Vagina (tissue), 2 donors: ENCODE data around the gene PGLYRP3. TPM values are rescaled to one million over a fixed set of nuclear protein-coding genes. Genes with fewer than 3 reads are reported as not detected.

ENCODE experiments used
- DNase-seq, 2 donors: peaks; one replicate each; pipeline ENCODE4 v3.0.0-alpha.2; 2017; ENCODE audit errors: extremely low spot score in 2 of 2
- H3K27ac ChIP-seq: fragments of 200-600 bp; sonication (generic); one replicate; pipeline ENCODE4 v1.5.1; 2019
- H3K27me3 ChIP-seq: fragments of 200-600 bp; sonication (generic); one replicate; pipeline ENCODE4 v1.5.1; 2019
- H3K36me3 ChIP-seq, 2 donors: fragments of 200-600 bp; sonication (generic); one replicate each; pipeline ENCODE4 v1.5.1; 2017 to 2019
- H3K4me1 ChIP-seq: fragments of 200-600 bp; sonication (generic); one replicate; pipeline ENCODE4 v1.5.1; 2019
- H3K4me3 ChIP-seq, 2 donors: fragments of 200-600 bp; sonication (generic); 1 replicate in 1 of 2; 2 replicates in 1 of 2; pipeline ENCODE4 v1.5.1; 2016 to 2019
- H3K9me3 ChIP-seq: fragments of 200-600 bp; sonication (generic); one replicate; pipeline ENCODE4 v1.5.1; 2019
- POLR2A ChIP-seq, 2 donors: fragments of 450-650 bp; IDR thresholded peaks; one replicate each; pipeline ENCODE4 v1.6.1; 2017; ENCODE audit warnings: antibody characterized with exemption in 2 of 2, mild to moderate bottlenecking in 2 of 2, moderate library complexity in 2 of 2
- POLR2AphosphoS5 ChIP-seq, 2 donors: sonication (generic); formaldehyde crosslinking; IDR thresholded peaks; one replicate each; pipeline ENCODE4 v1.9.0; 2017; ENCODE audit warnings: antibody characterized with exemption in 2 of 2, mild to moderate bottlenecking in 2 of 2, low read depth in 1 of 2; ENCODE audit not compliant: insufficient read depth in 1 of 2
- intact Hi-C: fragments of 100-400 bp; cut with DNase I; formaldehyde crosslinking; loops from one replicate; pipeline ENCODE4 v1.15.1; 2023
- total RNA-seq: library from RNA; depleted of rRNA; stranded (reverse); fragments of >200 nt; gene quantifications from one replicate; pipeline ENCODE4 v1.2.3, GENCODE V29; 2016
- TF ChIP-seq, protein P1 (sequence below), 3 experiments: fragments of 450-650 bp in 2 of 3; fragments of 200-600 bp in 1 of 3; sonication (generic) in 1 of 3; IDR thresholded peaks; one replicate each; pipeline ENCODE4 v1.5.1; 2017 to 2019; ENCODE audit warnings: antibody characterized with exemption in 3 of 3, mild to moderate bottlenecking in 2 of 3, moderate library complexity in 2 of 3

Gene PGLYRP3
- total RNA-seq, 1 donor from 2014 or later, result 28.7 TPM

DNA sequence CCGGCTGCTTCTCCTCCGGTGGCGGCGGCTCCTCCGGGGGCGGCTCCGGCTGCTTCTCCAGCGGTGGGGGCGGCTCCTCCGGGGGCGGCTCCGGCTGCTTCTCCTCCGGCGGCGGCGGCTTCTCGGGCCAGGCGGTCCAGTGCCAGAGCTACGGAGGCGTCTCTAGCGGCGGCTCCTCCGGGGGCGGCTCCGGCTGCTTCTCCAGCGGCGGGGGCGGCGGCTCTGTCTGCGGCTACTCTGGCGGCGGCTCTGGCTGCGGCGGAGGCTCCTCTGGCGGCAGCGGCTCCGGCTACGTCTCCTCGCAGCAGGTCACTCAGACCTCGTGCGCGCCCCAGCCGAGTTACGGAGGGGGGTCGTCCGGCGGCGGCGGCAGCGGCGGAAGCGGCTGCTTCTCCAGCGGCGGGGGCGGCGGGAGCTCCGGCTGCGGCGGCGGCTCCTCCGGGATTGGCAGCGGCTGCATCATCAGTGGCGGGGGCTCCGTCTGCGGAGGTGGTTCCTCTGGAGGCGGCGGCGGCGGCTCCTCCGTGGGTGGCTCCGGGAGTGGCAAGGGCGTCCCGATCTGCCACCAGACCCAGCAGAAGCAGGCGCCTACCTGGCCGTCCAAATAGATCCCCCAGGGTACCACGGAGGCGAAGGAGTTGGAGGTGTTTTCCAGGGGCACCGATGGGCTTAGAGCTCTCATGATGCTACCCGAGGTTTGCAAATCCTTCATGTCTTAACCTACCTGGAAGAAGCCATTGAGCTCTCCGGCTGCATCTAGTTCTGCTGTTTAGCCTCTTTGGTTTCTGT, 51.3 kb downstream of the PGLYRP3 start:
- Histone ChIP-seq H3K9me3 (no peaks in the 10 kb centered on the region), H3K4me3 (peak overlapping the region; percentile 47 to 48), H3K27me3 (no peaks in the 10 kb centered on the region), H3K36me3 (no peaks in the 10 kb centered on the region), H3K4me1 (peaks cover 16% of the 10 kb centered on the region), H3K27ac (no peak overlapping the region)
- no peak for TF ChIP-seq POLR2A (IDR thresholded peaks at IDR 0.05)
- TF ChIP-seq POLR2AphosphoS5 (IDR thresholded peaks at IDR 0.05; ENCODE audit: insufficient read depth in 1 of 2, low read depth in 1 of 2), result no peak
- TF ChIP-seq, protein P1, sequence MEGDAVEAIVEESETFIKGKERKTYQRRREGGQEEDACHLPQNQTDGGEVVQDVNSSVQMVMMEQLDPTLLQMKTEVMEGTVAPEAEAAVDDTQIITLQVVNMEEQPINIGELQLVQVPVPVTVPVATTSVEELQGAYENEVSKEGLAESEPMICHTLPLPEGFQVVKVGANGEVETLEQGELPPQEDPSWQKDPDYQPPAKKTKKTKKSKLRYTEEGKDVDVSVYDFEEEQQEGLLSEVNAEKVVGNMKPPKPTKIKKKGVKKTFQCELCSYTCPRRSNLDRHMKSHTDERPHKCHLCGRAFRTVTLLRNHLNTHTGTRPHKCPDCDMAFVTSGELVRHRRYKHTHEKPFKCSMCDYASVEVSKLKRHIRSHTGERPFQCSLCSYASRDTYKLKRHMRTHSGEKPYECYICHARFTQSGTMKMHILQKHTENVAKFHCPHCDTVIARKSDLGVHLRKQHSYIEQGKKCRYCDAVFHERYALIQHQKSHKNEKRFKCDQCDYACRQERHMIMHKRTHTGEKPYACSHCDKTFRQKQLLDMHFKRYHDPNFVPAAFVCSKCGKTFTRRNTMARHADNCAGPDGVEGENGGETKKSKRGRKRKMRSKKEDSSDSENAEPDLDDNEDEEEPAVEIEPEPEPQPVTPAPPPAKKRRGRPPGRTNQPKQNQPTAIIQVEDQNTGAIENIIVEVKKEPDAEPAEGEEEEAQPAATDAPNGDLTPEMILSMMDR (IDR thresholded peaks at IDR 0.05), result no peak
- no peak for DNase-seq
- intact Hi-C loops, result no loop called here

- no peak for DNase-seq
- Histone ChIP-seq H3K27me3 (no peaks in the 10 kb centered on the region), H3K4me1 (peaks cover 16% of the 10 kb centered on the region), H3K36me3 (no peaks in the 10 kb centered on the region), H3K4me3 (peak overlapping the region; percentile 47 to 48), H3K27ac (no peak overlapping the region), H3K9me3 (no peaks in the 10 kb centered on the region)
- intact Hi-C loops, result no loop called here
- TF ChIP-seq POLR2AphosphoS5 (IDR thresholded peaks at IDR 0.05; ENCODE audit: insufficient read depth in 1 of 2, low read depth in 1 of 2), result no peak
- TF ChIP-seq POLR2A (IDR thresholded peaks at IDR 0.05), result no peak
- TF ChIP-seq, protein P1 (IDR thresholded peaks at IDR 0.05), result no peak
These were observed 52.0 kb downstream of the PGLYRP3 start for GRCh38 chr1:153260585-153261280.

GRCh38 chr1:153259387-153259786, 53.4 kb downstream of the PGLYRP3 start, which contains the start of gene LORICRIN:
LORICRIN (plus strand) TSS chr1:153259687; CDS start chr1:153260950, 1,263 bp downstream.
- DNase-seq, result no peak
- no peak within 1 kb of the TSS for H3K4me3 ChIP-seq
- TF ChIP-seq POLR2A (IDR thresholded peaks at IDR 0.05) (no peak), POLR2AphosphoS5 (IDR thresholded peaks at IDR 0.05; ENCODE audit: insufficient read depth in 1 of 2, low read depth in 1 of 2) (no peak)
- TF ChIP-seq, protein P1 (IDR thresholded peaks at IDR 0.05), result no peak
- H3K27me3 ChIP-seq, result no peaks in the 10 kb centered on the region
- H3K9me3 ChIP-seq, result no peaks in the 10 kb centered on the region
- no peak within 1 kb of the TSS for H3K27ac ChIP-seq
- H3K36me3 ChIP-seq, result no peaks in the 10 kb centered on the region
- intact Hi-C loops, result no loop called here
- H3K4me1 ChIP-seq, result peaks cover 16% of the 10 kb centered on the region

DNA sequence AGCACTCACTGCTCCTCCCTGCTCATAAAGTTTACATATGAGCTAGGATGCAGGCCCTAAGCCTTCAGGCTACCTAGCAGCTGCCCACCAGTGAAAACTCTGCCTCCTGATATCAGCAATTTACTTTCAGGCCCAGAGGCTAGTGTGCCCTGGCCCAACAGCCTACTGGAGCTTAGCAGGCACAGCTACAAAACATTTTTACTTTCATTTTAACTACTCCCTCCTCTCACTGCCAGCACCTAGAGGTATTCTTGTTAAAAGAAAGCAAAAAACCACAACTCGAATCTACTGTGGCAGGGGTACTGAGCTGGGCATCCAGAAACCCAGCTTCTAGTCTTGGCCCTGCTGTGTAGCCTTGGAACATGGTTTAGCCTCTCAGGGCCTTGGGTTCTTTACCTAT, 59.1 kb downstream of the PGLYRP3 start:
- Histone ChIP-seq H3K27ac (no peak overlapping the region), H3K4me3 (no peak overlapping the region), H3K4me1 (no peaks in the 10 kb centered on the region), H3K9me3 (no peaks in the 10 kb centered on the region), H3K36me3 (no peaks in the 10 kb centered on the region), H3K27me3 (no peaks in the 10 kb centered on the region)
- TF ChIP-seq, protein P1 (IDR thresholded peaks at IDR 0.05), result no peak
- no peak for TF ChIP-seq POLR2A (IDR thresholded peaks at IDR 0.05)
- no peak for TF ChIP-seq POLR2AphosphoS5 (IDR thresholded peaks at IDR 0.05; ENCODE audit: insufficient read depth in 1 of 2, low read depth in 1 of 2)
- intact Hi-C loops, result no loop called here
- no peak for DNase-seq
